GM12878 (cell line): ENCODE data around the gene SLC1A7.

ENCODE experiments used
- CHD1 ChIP-seq: IDR thresholded peaks from 2 replicates; pipeline ENCODE4 v1.6.1; 2012; ENCODE audit warnings: low read depth, low read length, improper control_type of control experiment
- FOXM1 ChIP-seq: IDR thresholded peaks from 2 replicates; pipeline ENCODE4 v1.6.1; 2012; ENCODE audit warnings: low read depth, mild to moderate bottlenecking, inconsistent platforms, low read length, moderate library complexity
- HDAC2 ChIP-seq: fragments of 200-600 bp; sonication (generic); IDR thresholded peaks from 2 replicates; pipeline ENCODE4 v1.6.1; 2017
- ZZZ3 ChIP-seq: IDR thresholded peaks from 2 replicates; pipeline ENCODE4 v1.6.1; 2011; ENCODE audit warnings: low read depth; ENCODE audit not compliant: control insufficient read depth, insufficient read length

GRCh38 chr1:53075206-53075605, 67.2 kb downstream of the SLC1A7 start:
- TF ChIP-seq ZZZ3 (no peak), CHD1 (no peak), HDAC2 (no peak), FOXM1 (no peak)
